HG03025 (cell line): Measurements from ENCODE around the gene FRAT1.
A peak's percentile ranks its signal among the peaks of the same experiment; 100 is the strongest.
"Not testable (repeated sequence)": the region's sequence is repeated elsewhere in the genome, so short reads cannot be mapped to it uniquely, and the experiment has no call there.

ENCODE experiments used
- ATAC-seq: cut with Tn5 transposase; IDR thresholded peaks from one replicate; pipeline ENCODE4 v1.9.1; 2021; ENCODE audit warnings: mild to moderate bottlenecking, moderate library complexity; ENCODE audit not compliant: unreplicated experiment, low FRiP score

FRAT1 gene

DNA sequence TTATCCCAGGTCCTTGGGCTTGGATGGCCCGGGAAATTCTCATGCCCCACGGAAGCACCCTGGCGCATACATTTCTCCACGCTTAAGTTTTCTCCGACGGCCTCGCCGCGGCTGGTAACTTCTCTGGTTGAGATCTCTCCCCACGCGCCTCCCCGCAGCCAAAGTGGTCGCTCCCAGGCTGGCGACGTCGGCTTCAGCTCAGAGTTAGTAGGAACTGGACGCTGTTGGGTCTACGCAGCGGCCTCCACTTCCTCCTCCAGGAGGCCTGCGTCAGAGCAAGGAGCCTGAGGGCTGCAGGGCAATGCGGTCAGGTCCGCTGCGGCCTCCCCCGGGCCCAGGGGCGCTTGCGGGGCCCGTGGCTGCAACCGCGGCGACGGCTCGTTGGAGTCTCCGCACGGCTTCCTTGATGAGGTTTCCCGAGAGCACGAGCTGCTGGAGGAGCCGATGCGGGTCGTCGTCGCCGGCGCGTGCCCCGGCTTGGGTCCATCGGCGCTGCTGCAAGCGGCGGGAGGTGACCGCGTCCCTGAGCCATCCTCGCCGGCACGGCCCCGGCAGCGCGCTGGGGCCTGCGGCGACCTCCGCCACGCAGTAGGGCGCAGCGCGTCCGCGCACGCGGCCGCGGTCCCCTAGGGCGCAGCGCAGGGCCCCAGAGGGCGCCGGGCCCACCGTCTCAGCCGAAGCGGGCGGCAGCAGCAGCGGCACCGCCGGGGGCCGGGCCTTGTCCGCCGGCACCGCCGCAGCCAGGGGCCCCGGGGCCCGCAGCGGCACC lies 14.7 kb downstream of the FRAT1 start:
- peak; percentile 22 for ATAC-seq

GRCh38 chr10:97334370-97335175 lies 15.5 kb downstream of the FRAT1 start, which contains the start of gene FRAT2:
Gene FRAT2, minus strand, starts transcription at chr10:97334729. Its CDS starts 157 bp downstream, at chr10:97334572.
- peak; percentile 80 for ATAC-seq

DNA sequence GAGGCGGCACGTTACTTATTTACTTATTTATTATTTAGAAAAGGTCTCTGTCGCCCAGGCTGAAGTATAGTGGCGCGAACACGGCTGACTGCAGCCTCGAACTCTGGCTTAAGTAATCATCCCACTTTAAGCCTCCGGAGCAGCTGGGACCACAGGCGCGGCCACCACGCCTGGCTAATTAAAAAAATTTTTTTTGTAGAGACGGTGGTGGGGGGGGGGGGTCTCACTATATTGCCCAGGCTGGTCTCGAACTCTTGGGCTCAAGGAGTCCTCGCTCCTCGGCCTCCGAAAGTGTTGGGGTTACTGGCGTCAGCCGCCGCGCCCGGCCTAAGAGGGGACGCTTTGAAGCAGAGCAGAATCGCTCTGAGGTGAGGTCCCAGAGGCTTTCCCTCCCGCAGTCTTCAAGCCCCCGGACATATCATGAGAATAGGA lies 16.1 kb downstream of the FRAT1 start:
- ATAC-seq, result no peak

GRCh38 chr10:97336006-97336405 lies 16.9 kb downstream of the FRAT1 start:
- ATAC-seq, result no peak

DNA sequence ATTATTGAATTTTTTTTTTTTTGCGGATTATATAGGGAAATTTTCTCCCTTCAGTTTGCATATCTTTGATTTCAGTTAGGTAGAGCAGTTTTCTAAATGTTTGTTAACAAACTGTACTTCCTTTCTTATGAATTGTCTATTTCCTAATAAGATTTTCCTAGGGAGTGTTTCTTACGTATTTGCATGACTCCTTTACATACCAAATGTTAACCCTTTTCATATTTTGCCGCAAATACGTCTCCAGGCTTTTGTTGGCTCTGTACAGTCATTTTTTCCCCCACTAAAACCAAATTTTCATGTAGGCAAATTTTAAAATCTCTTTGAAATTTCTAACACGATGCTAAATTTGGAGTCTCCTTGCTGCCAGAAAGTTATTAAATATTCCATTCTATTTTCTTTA lies 17.4 kb downstream of the FRAT1 start:
- no peak for ATAC-seq

- ATAC-seq, result no peak
These were observed 18.1 kb downstream of the FRAT1 start for GRCh38 chr10:97336942-97337831.

DNA sequence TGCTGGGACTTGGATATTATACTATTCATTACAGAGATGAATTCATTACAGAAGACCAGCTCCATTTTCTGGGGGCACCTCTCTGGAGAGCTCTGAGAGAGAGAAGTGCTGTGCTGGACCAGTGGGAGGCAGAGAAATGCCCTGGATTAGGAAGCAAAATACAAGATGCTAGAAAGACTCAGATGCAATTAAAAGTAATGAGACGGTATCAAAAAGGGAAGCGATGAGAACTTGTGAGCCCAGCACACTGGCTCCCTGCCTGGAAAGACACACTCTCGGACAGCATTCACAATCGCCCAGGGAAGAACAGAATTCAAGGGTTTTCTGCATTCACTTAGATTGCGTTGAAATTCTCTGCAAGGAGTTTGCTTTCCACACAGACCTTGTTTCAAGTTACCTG lies 19.0 kb downstream of the FRAT1 start:
- no peak for ATAC-seq

- ATAC-seq, result no peak
These were observed 22.3 kb downstream of the FRAT1 start for GRCh38 chr10:97341416-97341815.

GRCh38 chr10:97343664-97344063 lies 24.6 kb downstream of the FRAT1 start:
- ATAC-seq, result not testable (repeated sequence)

DNA sequence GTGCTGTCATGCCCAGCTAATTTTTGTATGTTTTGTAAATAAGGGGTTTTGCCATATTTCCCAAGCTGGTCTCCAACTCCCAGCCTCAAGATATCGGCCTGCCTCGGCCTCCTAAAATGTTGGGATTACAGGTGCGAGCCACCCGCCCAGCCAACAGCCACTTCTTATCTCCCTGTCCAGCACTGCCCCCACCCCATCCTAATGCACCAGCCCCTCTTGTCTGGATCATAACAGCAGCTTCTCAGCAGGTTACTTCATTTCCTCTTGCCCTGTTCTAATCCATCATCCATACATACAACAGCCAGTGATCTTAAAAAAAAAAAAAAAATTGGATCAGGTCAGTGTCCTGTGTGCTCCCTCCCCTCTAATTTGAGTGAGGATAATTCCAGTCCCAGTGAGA lies 28.2 kb downstream of the FRAT1 start:
- ATAC-seq, result no peak

DNA sequence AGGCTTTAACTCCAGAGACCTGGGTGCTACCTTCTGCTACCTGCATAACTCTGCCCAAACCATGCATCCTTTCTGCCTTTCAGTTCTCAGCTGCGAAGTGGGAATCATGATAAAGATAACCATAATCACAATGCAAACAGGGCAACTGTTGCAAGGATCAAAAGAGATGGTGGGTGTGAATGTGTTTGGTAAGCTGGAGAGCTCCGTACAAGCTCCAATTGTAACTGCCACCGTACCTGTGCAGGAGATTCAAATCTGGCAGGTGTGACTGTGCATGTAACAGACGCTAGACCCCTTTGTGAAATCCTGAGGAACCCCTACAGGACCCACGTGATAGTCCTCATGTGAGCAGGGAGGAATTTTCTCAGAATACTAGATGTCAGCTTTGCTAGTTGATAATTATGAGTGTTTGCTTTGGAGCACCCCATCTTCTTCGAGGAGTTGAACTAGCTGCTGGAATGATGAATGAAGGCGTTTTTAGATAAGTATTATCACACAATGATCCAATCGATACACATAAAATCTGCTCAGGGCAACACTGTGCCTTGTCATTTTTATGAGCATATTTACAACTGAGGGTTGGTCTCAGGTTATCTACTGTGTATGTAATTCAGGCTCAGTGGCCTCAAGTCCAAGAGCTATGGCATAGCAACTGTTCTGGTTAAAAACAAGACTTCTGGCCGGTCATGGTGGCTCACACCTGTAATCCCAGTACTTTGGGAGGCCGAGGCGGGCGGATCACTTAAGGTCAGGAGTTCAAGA lies 30.9 kb downstream of the FRAT1 start:
- no peak for ATAC-seq

DNA sequence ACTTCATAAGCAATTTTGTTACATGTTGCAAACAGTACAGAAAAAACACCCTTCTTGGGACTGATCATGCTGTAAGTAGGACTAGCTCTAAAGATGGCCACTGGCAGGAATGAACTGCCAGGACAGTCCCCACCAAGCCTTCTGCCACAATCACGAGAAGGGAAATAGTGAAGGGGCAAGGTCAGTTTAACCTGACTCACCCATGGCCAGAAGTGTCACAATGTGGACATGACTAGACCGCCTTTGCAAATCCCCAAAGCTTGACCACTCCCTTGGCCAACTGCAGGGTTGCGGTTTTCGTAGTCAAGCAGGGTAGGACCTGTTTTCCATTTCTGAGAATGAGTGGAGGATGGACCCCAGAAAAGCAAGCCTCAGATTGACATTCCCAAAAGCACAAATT lies 34.9 kb downstream of the FRAT1 start:
- ATAC-seq, result no peak

- ATAC-seq, result no peak
These were observed 36.5 kb downstream of the FRAT1 start for GRCh38 chr10:97355571-97355975.

DNA sequence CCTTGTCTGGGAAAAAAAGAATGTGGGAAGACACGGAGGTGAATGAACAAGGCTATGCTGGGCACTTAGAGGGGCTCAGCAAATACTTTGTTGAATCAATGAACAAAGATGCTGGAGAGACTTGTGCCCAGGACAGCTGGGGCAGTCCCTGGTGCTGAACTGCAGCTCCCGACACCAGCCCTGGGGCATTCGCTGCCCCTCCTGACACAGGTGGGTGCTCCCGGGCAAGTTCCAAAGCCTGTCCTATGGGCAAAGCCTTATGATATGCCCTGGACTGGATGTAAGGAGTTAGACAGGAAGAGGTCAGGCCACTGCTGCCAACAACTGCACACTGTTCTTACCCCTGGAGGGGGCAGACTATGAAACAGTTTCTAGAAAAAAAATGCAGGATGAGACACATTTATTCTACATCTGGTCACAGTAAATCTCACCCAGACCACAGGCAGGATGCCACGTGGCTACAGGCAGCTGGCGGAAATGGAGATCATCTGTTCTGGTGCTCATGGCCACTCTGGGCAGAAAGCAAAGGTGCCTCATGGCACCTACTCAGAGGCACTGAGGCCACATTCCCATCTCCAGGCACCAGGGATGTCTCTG lies 37.3 kb downstream of the FRAT1 start:
- ATAC-seq, result no peak

DNA sequence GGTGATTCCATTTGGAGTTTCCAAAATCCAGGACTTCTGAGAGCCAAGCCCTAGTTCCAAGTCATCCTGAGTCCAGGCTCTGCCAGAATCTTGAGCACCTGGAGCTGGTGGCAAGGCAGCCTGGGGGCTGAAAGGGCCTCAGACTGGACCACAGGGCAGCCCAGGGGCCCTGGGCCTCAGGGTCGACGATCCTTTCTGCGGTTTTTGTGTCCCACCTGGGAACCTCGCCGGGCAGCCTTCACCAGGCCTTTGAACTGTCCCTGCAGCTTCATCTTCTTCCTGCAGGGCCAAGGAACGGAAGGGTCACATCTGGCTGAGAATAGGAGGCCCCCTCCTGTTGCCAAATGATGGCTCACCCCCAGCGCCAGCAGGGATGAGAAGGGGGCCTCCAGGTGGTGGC lies 37.8 kb downstream of the FRAT1 start:
- no peak for ATAC-seq

DNA sequence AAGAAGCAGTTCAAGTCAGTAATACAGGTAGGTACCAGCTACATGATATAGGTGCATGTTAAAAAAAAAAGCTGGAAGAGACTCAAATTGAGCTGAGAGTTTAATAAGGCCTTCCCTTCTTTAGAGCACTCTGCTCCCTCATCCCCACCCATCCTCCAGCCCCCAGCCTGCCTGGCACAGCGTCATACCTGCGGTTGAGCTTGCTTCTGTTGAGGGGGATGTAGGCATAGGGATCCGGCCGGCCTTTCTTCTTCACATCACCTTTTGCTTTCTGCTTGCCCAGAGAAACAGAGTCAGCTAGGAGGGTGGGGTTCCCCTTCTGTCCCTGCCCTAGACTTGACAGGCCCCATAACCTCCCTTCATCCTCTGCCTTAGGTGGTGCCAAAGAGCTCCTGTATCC lies 39.3 kb downstream of the FRAT1 start:
- ATAC-seq, result no peak

GRCh38 chr10:97358781-97359180 lies 39.7 kb downstream of the FRAT1 start:
- no peak for ATAC-seq

DNA sequence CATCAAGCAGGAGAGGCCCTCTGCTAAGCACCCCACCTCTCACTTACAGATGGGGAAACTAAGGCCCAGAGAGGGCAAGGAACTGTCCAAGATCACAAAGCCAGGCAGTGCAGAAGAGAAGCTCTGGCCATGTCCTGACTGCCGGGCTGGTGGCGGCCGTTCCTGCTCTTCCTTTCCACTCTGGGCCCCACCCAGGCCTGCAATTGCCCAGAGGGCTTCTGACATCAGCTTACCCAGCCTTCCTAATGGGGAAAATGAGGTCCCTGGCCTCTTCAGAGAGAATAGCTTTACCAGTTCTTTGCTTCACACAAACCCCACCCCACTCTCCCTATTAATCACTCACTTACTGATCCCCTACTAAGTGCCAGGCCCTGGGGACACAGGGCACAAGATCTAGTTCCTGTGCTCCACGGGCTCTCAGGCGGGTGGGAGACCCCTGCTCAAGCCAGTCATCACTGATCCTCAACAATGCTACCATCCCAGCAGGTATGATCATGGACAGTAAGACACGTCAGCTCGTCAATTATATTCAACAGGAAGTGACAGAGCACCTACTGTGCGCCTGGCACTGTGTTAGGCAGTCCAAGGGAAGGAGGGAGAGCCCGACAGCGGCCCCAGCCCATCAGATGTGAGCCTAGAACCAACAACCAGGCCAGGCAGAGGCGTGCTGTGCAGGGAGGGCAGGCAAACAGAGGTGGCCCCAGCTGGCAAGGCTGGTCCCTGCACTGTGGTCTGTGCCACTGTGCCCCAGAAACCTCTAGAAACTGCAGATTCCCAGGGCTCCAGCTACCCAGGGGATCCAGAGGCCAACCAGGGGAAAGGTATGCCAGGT lies 41.9 kb downstream of the FRAT1 start:
- ATAC-seq, result no peak

- ATAC-seq, result no peak
These were observed 42.4 kb downstream of the FRAT1 start for GRCh38 chr10:97361537-97361901.
